Rectal smooth muscle tissue (tissue), 1 donor: ENCODE measurements around the gene DOCK4.

Source experiments
- H3K27ac ChIP-seq: one replicate; pipeline ENCODE4 v1.7.0; 2013; ENCODE audit warnings: low read depth, low read length, inconsistent platforms
- H3K27me3 ChIP-seq: one replicate; pipeline ENCODE4 v1.7.0; 2013; ENCODE audit warnings: low read length; ENCODE audit not compliant: control insufficient read depth, insufficient read depth
- H3K36me3 ChIP-seq: one replicate; pipeline ENCODE4 v1.7.0; 2013; ENCODE audit warnings: low read length; ENCODE audit not compliant: control insufficient read depth, insufficient read depth
- H3K4me1 ChIP-seq: one replicate; pipeline ENCODE4 v1.7.0; 2013; ENCODE audit warnings: low read length; ENCODE audit not compliant: control insufficient read depth, insufficient read depth
- H3K4me3 ChIP-seq: one replicate; pipeline ENCODE4 v1.7.0; 2013; ENCODE audit warnings: low read length
- H3K9ac ChIP-seq: one replicate; pipeline ENCODE4 v1.7.0; 2013; ENCODE audit warnings: low read length

Gene DOCK4

DNA sequence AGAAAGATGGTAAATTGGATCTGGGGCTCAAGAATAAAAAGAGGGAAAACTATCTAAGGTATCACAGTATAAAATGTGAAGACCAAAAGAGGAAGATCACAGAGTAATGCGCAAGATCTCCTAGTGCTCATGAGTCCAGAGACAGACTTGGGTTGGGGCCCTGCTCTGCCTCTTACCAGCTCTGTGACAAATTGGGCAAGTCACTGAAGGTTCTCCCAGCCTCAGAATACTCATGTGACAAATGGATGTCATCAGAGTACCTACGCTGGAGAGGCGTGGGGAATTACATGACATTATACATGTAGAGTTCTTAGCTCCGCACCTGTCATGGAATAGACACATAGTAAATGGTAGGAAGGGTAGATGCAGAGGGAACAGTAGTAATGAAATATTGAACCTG, 124.4 kb downstream of the DOCK4 start:
- Histone ChIP-seq H3K27me3 (no peaks in the 10 kb centered on the region), H3K27ac (no peak overlapping the region), H3K4me1 (no peaks in the 10 kb centered on the region), H3K9ac (no peak overlapping the region), H3K4me3 (no peak overlapping the region), H3K36me3 (no peaks in the 10 kb centered on the region)

DNA sequence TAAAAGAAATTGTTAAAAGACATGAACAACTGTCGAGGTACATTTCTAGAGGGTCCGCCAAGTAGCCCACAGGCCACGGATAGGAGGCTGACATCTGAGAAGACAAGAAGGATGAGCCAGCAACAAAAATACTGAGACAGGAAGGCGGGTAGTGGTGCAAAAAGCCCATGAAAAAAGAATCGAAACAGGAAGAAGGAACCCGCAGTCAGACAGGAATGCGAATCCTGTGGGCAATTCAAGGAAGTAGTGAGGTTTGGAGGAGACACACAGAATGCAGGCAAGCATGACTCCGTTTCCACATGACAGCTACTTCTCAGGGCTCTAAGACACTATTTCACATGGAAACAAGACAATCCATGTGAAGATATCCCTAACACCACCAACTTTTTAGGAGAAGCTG, 125.2 kb downstream of the DOCK4 start:
- no peak overlapping the region for H3K9ac ChIP-seq
- no peaks in the 10 kb centered on the region for H3K27me3 ChIP-seq
- H3K4me1 ChIP-seq, result no peaks in the 10 kb centered on the region
- no peaks in the 10 kb centered on the region for H3K36me3 ChIP-seq
- no peak overlapping the region for H3K27ac ChIP-seq
- H3K4me3 ChIP-seq, result no peak overlapping the region

DNA sequence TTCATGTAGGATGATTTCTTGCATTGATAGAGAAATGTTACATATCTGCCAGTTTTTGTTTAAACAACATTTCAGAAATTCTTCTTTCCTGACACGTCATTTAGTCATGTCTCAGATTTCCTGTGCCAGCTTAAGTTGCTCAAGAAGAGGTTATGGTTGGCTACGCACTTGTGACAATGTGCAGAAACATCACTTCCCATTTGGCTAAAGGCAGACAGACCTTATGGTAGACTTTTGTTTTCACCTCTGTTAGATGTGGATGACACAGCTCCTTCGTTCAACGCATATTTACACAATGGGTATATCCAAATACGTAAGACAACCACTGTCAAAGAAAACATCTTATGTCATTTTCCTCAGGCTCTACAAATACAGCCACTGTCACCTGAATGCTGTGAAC, 125.8 kb downstream of the DOCK4 start:
- Histone ChIP-seq H3K4me1 (no peaks in the 10 kb centered on the region), H3K27me3 (no peaks in the 10 kb centered on the region), H3K4me3 (no peak overlapping the region), H3K27ac (no peak overlapping the region), H3K36me3 (no peaks in the 10 kb centered on the region), H3K9ac (no peak overlapping the region)

DNA sequence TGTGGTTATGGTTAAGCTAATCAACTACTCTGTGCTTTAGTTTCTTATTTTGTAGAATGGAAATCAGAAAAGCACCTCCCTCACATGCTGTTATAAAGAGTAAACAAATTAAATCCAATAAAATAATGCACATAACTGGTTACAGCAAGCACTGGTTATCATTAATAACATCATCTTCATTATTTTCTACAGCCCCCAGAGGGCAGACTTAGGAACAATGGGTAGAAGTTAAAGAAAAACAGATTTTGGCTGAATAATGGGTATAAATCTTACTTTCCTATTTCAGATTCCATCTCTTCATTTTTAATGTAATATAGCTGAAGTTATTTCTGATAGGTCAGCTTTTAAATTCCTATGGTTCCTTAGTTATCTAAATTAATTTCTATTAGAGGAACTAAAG, 126.5 kb downstream of the DOCK4 start:
- Histone ChIP-seq H3K27me3 (no peaks in the 10 kb centered on the region), H3K4me3 (no peak overlapping the region), H3K4me1 (no peaks in the 10 kb centered on the region), H3K27ac (no peak overlapping the region), H3K9ac (no peak overlapping the region), H3K36me3 (no peaks in the 10 kb centered on the region)

DNA sequence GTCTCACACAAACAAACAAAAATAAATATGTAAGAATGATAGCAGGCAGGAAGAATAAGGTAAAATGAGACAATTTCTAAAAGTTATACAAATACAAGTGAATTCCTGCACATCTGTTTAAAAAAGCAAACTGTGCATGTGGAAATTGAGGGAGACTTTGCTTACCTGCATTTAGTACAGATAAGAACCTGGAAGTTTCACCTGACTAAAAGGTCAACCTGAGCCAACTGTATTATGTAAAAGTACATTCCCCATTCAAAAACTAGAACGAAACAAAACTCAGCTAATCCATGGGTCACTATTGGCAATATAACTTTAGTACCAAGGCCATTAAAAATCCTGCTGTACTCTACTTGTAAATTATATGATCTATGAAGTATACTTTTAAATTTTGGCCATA, 127.1 kb downstream of the DOCK4 start:
- Histone ChIP-seq H3K27ac (no peak overlapping the region), H3K4me1 (no peaks in the 10 kb centered on the region), H3K27me3 (no peaks in the 10 kb centered on the region), H3K4me3 (no peak overlapping the region), H3K36me3 (no peaks in the 10 kb centered on the region), H3K9ac (no peak overlapping the region)

DNA sequence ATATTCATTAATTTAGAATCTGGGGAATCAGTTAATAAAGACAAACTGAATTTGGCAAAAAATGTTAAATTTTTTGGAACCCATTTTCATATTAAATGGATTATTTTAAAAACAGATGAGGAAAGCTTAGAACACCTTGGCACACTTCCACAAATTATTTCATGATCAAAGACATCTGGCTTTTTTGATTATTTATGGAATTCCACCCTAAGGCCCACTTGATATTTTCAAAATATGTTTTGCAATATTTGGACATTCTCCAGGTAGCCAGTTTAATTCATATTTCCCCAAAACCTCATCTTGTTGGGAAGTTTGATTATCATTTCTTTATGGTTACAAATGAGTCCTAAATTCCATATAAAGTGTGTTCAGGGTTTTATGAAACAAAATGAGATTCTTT, 129.9 kb downstream of the DOCK4 start:
- Histone ChIP-seq H3K4me3 (no peak overlapping the region), H3K4me1 (no peaks in the 10 kb centered on the region), H3K9ac (no peak overlapping the region), H3K27ac (no peak overlapping the region), H3K36me3 (no peaks in the 10 kb centered on the region), H3K27me3 (no peaks in the 10 kb centered on the region)

DNA sequence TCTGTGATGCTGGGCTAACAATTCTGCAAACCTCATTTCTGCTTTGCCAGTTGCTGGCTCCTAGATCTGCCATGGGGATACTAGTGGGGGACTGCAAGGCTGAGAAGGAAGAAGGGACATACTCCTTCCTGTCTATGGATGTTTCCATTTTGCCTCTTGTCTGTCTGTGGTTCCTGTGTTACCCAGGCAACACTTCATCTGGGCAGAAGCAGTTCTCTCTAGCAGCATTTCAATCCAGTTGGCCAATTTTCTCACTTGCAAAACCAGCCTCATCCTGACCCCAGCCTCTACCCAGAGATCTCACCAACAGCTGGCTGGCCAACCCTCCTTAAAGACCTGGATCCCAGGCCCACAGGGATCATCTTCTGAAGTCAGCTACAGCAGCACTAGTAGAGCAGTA, 131.7 kb downstream of the DOCK4 start:
- no peak overlapping the region for H3K27ac ChIP-seq
- no peaks in the 10 kb centered on the region for H3K4me1 ChIP-seq
- H3K4me3 ChIP-seq, result no peak overlapping the region
- H3K27me3 ChIP-seq, result no peaks in the 10 kb centered on the region
- H3K36me3 ChIP-seq, result no peaks in the 10 kb centered on the region
- H3K9ac ChIP-seq, result no peak overlapping the region

DNA sequence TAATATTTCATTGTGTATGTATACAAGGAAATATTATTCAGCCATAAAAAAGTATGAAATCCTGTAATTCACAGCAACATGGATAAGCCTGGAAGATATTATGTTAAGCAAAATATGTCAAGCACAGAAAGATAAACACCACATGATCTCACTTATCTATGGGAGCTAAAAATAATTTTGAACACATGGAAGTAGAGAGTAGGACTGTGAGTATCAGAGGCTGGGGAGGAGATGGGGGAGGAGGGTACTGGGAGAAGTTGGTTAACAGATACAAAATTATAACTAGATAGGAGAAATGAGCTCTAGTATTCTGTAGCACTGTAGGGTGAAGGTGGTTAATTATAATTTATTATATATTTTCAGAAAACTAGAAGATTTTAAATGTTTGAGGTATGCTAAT, 132.7 kb downstream of the DOCK4 start:
- Histone ChIP-seq H3K4me3 (no peak overlapping the region), H3K4me1 (no peaks in the 10 kb centered on the region), H3K27me3 (no peaks in the 10 kb centered on the region), H3K9ac (no peak overlapping the region), H3K27ac (no peak overlapping the region), H3K36me3 (no peaks in the 10 kb centered on the region)

DNA sequence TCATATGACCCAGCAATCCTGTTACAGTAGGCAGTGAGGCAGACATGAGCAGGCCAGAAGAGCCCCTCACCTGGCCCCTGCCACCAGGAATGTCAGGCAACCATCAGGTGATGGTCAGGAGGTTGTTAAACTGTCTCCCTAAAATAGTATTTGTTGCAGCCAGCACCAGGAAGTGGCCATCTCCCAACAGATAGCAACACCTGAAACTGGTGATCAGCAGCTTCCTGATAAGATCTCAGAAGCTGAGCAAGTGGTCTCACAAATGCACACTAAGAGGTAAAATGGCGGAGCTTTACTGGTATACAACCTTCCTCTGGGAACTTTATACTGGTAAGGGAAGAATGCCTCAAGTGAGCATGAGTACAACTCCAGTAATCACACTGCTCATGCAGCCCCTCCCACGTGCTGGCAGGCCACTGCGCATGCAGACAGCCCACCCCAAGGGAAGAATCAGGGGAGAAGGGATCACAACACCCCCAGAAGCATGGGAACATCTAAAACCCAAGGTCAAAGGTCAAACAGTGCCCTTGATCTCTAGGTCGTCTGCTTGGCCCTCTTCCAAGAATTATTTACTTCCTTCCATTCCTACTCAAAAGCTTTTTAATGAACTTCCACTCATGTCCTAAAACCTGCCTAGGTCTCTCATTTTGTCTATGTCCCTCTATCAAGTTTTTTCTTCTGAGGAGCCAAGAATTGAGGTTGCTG, 133.5 kb downstream of the DOCK4 start:
- no peaks in the 10 kb centered on the region for H3K4me1 ChIP-seq
- no peak overlapping the region for H3K4me3 ChIP-seq
- no peaks in the 10 kb centered on the region for H3K27me3 ChIP-seq
- H3K27ac ChIP-seq, result no peak overlapping the region
- no peaks in the 10 kb centered on the region for H3K36me3 ChIP-seq
- H3K9ac ChIP-seq, result no peak overlapping the region

DNA sequence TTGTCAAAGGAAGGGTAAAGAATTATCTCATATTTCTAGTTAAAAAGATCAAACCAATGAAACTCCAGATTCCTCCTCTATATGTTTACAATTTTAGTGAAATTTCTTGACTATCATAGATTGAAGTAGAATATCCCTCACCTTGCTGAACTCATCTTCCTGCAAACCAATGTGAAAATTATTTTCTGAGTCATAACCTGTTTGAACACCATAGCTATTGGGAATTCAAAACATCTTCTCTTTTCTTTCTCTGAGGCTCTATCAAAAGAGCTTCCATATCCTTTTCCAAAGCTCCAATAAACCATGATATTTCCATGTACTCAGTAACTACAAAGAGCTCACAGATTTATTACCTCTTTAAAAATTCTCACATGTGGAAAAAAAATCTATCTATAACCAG, 134.3 kb downstream of the DOCK4 start:
- no peak overlapping the region for H3K9ac ChIP-seq
- H3K27ac ChIP-seq, result no peak overlapping the region
- no peaks in the 10 kb centered on the region for H3K27me3 ChIP-seq
- H3K36me3 ChIP-seq, result no peaks in the 10 kb centered on the region
- H3K4me3 ChIP-seq, result no peak overlapping the region
- H3K4me1 ChIP-seq, result no peaks in the 10 kb centered on the region

DNA sequence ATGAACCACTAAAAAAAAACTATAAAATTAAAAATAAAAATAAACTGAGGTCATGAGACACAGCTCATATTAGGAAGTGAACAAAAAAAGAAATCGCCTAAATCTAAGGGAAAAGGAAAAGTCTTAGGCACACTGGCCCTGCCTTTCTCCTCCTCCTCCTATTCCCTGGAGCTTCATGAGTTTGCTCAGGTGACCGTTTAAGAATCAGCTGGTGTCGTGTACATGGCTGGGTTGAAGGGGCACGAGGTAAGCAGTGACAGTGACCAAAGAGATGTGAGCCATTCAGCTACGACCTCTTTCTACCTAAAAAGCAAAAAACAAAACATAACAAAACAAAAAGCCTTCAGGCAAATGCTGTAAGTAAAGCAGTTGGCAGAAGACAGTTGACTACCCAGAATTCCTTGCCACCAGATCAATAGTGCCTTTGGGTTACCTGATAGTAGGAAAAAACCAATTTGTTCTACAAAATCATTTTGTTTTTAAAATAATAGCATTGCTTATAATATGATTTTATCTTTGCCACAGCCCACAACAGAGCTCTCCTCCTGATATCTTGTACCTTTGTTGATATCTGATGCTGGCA, 135.4 kb downstream of the DOCK4 start:
- Histone ChIP-seq H3K4me1 (no peaks in the 10 kb centered on the region), H3K36me3 (no peaks in the 10 kb centered on the region), H3K27ac (no peak overlapping the region), H3K9ac (no peak overlapping the region), H3K27me3 (no peaks in the 10 kb centered on the region), H3K4me3 (no peak overlapping the region)

DNA sequence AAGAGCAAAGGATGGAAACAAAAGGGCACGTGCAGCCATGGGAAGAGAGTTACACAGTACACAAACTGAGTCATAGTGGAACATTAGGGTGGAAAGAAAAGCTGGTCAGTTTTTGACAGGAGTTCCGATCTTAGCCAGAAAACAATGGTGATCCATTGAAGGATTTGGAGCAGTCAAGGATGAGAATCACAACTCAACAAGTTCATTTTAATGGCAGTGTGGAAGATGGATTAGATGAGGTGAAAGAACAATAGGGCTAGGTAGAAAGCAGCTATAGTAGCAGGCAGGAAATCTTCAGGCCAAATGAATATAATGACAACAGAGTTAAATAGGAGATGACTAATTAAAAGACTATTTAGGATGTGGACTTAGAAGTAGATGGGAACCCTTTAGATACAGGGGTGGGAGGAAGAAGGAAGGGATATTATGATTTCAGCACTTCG, 136.3 kb downstream of the DOCK4 start:
- H3K4me3 ChIP-seq, result no peak overlapping the region
- no peaks in the 10 kb centered on the region for H3K4me1 ChIP-seq
- H3K27me3 ChIP-seq, result no peaks in the 10 kb centered on the region
- no peak overlapping the region for H3K9ac ChIP-seq
- H3K36me3 ChIP-seq, result no peaks in the 10 kb centered on the region
- no peak overlapping the region for H3K27ac ChIP-seq

DNA sequence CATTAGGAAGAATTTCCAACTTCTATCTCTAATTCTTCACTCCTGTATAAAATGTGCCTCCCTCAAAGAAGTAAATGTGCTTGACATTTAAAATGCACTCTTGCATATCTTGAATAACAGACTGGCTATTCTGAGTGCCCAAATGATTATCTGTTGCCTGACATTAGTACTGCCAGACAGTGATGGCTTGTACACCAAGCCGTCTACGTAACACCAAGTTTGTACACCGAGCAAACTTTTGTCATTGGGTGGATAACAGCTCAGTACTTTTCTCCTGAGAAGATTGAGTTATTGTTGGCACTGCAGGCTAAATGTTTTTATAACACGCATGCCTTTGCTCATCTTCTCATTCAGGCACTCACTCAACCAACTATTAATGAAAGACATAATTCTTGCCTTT, 137.2 kb downstream of the DOCK4 start:
- H3K36me3 ChIP-seq, result no peaks in the 10 kb centered on the region
- no peak overlapping the region for H3K27ac ChIP-seq
- H3K27me3 ChIP-seq, result no peaks in the 10 kb centered on the region
- H3K4me1 ChIP-seq, result no peaks in the 10 kb centered on the region
- no peak overlapping the region for H3K4me3 ChIP-seq
- H3K9ac ChIP-seq, result no peak overlapping the region
